T-helper 17 cell (primary cell): ENCODE measurements around the gene C20orf204. TPM values are rescaled to one million over a fixed set of nuclear protein-coding genes. Genes with fewer than 3 reads are reported as not detected.

Experiments
- ATAC-seq: fragments of 150-1000 bp; cut with Tn5 transposase; 2 replicates; pipeline ENCODE4 v1.10.0; 2021; ENCODE audit warnings: mild to moderate bottlenecking, moderate library complexity
- DNase-seq, 3 donors: peaks; one replicate each; pipeline versions ENCODE4 v3.0.0 to v3.0.0-alpha.2; 2020 to 2021
- H3K9me3 ChIP-seq: one replicate; pipeline ENCODE4 v1.7.0; 2013; ENCODE audit warnings: low read length, mild to moderate bottlenecking; ENCODE audit not compliant: control insufficient read depth, poor library complexity, severe bottlenecking
- H3K27ac Mint-ChIP-seq: one replicate; pipeline ENCODE4 v1.8.0; 2022; ENCODE audit warnings: mild to moderate bottlenecking, moderate library complexity, mixed read lengths
- H3K27me3 Mint-ChIP-seq: one replicate; pipeline ENCODE4 v1.8.0; 2022; ENCODE audit warnings: mixed read lengths
- H3K36me3 Mint-ChIP-seq: one replicate; pipeline ENCODE4 v1.8.0; 2022; ENCODE audit warnings: low read depth, mixed read lengths
- H3K4me1 Mint-ChIP-seq: one replicate; pipeline ENCODE4 v1.8.0; 2022; ENCODE audit warnings: mild to moderate bottlenecking, mixed read lengths
- H3K4me3 Mint-ChIP-seq: one replicate; pipeline ENCODE4 v1.8.0; 2022; ENCODE audit warnings: mild to moderate bottlenecking, moderate library complexity, mixed read lengths
- total RNA-seq, 4 donors: library from RNA in 2 of 4; stranded (reverse) in 2 of 4; gene quantifications; one replicate each; pipeline ENCODE4 v1.2.3 and lab custom pipeline; 2022 to 2026

C20orf204 gene
- total RNA-seq, 2 donors from 2014 or later, result 7.8 to 10.4 TPM

- ATAC-seq (no peak), DNase-seq (no peak)
- H3K27me3 Mint-ChIP-seq, result no peaks in the 10 kb centered on the region
- no peak overlapping the region for H3K27ac Mint-ChIP-seq
- no peaks in the 10 kb centered on the region for H3K9me3 ChIP-seq
- no peak overlapping the region for H3K4me3 Mint-ChIP-seq
- no peaks in the 10 kb centered on the region for H3K36me3 Mint-ChIP-seq
- H3K4me1 Mint-ChIP-seq, result peaks cover 31% of the 10 kb centered on the region
Observed at GRCh38 chr20:64069614-64070243, 33.7 kb downstream of the C20orf204 start.

GRCh38 chr20:64070244-64070993, 34.4 kb downstream of the C20orf204 start:
- ATAC-seq (no peak), DNase-seq (no peak)
- Mint-ChIP-seq H3K27me3 (no peaks in the 10 kb centered on the region), H3K4me3 (no peak overlapping the region), H3K27ac (no peak overlapping the region), H3K4me1 (peaks cover 27% of the 10 kb centered on the region), H3K36me3 (no peaks in the 10 kb centered on the region)
- H3K9me3 ChIP-seq, result no peaks in the 10 kb centered on the region

- Mint-ChIP-seq H3K4me3 (no peak overlapping the region), H3K36me3 (peaks cover 3% of the 10 kb centered on the region), H3K27ac (no peak overlapping the region), H3K27me3 (no peaks in the 10 kb centered on the region), H3K4me1 (peaks cover 21% of the 10 kb centered on the region)
- no peaks in the 10 kb centered on the region for H3K9me3 ChIP-seq
- no peak for ATAC-seq
- no peak for DNase-seq
Observed at GRCh38 chr20:64071341-64072332, 35.7 kb downstream of the C20orf204 start.

GRCh38 chr20:64072498-64073063, 36.6 kb downstream of the C20orf204 start:
- Mint-ChIP-seq H3K36me3 (peaks cover 3% of the 10 kb centered on the region), H3K4me3 (peak overlapping the region; percentile 41), H3K27me3 (no peaks in the 10 kb centered on the region), H3K4me1 (peaks cover 18% of the 10 kb centered on the region), H3K27ac (no peak overlapping the region)
- H3K9me3 ChIP-seq, result no peaks in the 10 kb centered on the region
- ATAC-seq, result no peak
- DNase-seq, result no peak

- no peak for DNase-seq
- H3K27ac Mint-ChIP-seq, result no peak overlapping the region
- H3K9me3 ChIP-seq, result no peaks in the 10 kb centered on the region
- H3K4me1 Mint-ChIP-seq, result peaks cover 18% of the 10 kb centered on the region
- ATAC-seq, result no peak
- peaks cover 3% of the 10 kb centered on the region for H3K36me3 Mint-ChIP-seq
- no peak overlapping the region for H3K4me3 Mint-ChIP-seq
- H3K27me3 Mint-ChIP-seq, result no peaks in the 10 kb centered on the region
Observed at GRCh38 chr20:64073476-64074183, 37.6 kb downstream of the C20orf204 start.

- DNase-seq, result no peak
- Mint-ChIP-seq H3K36me3 (peaks cover 3% of the 10 kb centered on the region), H3K4me3 (no peak overlapping the region), H3K4me1 (peaks cover 22% of the 10 kb centered on the region), H3K27me3 (no peaks in the 10 kb centered on the region), H3K27ac (no peak overlapping the region)
- no peaks in the 10 kb centered on the region for H3K9me3 ChIP-seq
- ATAC-seq, result no peak
Observed at GRCh38 chr20:64074184-64074789, 38.3 kb downstream of the C20orf204 start.

GRCh38 chr20:64074963-64075362, 39.0 kb downstream of the C20orf204 start:
- no peaks in the 10 kb centered on the region for H3K27me3 Mint-ChIP-seq
- H3K27ac Mint-ChIP-seq, result no peak overlapping the region
- ATAC-seq (no peak), DNase-seq (no peak)
- peaks cover 3% of the 10 kb centered on the region for H3K36me3 Mint-ChIP-seq
- H3K4me1 Mint-ChIP-seq, result peaks cover 22% of the 10 kb centered on the region
- H3K4me3 Mint-ChIP-seq, result no peak overlapping the region
- no peaks in the 10 kb centered on the region for H3K9me3 ChIP-seq

- H3K36me3 Mint-ChIP-seq, result peaks cover 3% of the 10 kb centered on the region
Observed at GRCh38 chr20:64075556-64075955, 39.6 kb downstream of the C20orf204 start.

GRCh38 chr20:64076061-64076997, 40.3 kb downstream of the C20orf204 start:
- peak overlapping the region; percentile 90 for H3K27ac Mint-ChIP-seq
- H3K4me3 Mint-ChIP-seq, result peak overlapping the region; percentile 93
- DNase-seq, result no peak
- peaks cover 29% of the 10 kb centered on the region for H3K4me1 Mint-ChIP-seq
- no peaks in the 10 kb centered on the region for H3K9me3 ChIP-seq
- no peaks in the 10 kb centered on the region for H3K27me3 Mint-ChIP-seq
- peaks cover 3% of the 10 kb centered on the region for H3K36me3 Mint-ChIP-seq
- ATAC-seq, result no peak

More at GRCh38 chr20:64075556-64075955, 39.6 kb downstream of the C20orf204 start:
- H3K27ac Mint-ChIP-seq, result no peak overlapping the region
- H3K27me3 Mint-ChIP-seq, result no peaks in the 10 kb centered on the region
- H3K4me1 Mint-ChIP-seq, result peaks cover 26% of the 10 kb centered on the region
- H3K4me3 Mint-ChIP-seq, result no peak overlapping the region
- ATAC-seq, result no peak
- DNase-seq, result no peak
- H3K9me3 ChIP-seq, result no peaks in the 10 kb centered on the region

GRCh38 chr20:64077094-64077493, 41.1 kb downstream of the C20orf204 start:
- DNase-seq (peak in 1 of 3 donors; percentile 32), ATAC-seq (no peak)
- Mint-ChIP-seq H3K4me1 (peaks cover 30% of the 10 kb centered on the region), H3K27me3 (no peaks in the 10 kb centered on the region), H3K36me3 (peaks cover 3% of the 10 kb centered on the region), H3K4me3 (peak overlapping the region; percentile 93), H3K27ac (peak overlapping the region; percentile 90)
- H3K9me3 ChIP-seq, result no peaks in the 10 kb centered on the region

GRCh38 chr20:64077541-64077875, 41.5 kb downstream of the C20orf204 start:
- H3K36me3 Mint-ChIP-seq, result peaks cover 3% of the 10 kb centered on the region
- DNase-seq (no peak), ATAC-seq (no peak)
- no peaks in the 10 kb centered on the region for H3K9me3 ChIP-seq
- no peaks in the 10 kb centered on the region for H3K27me3 Mint-ChIP-seq
- peaks cover 32% of the 10 kb centered on the region for H3K4me1 Mint-ChIP-seq
- H3K4me3 Mint-ChIP-seq, result peak overlapping the region; percentile 93
- H3K27ac Mint-ChIP-seq, result peak overlapping the region; percentile 90
